Thoracic aorta (tissue), 2 donors: ENCODE measurements around the gene CTNNA2. TPM values are rescaled to one million over a fixed set of nuclear protein-coding genes. Genes with fewer than 3 reads are reported as not detected.

Experiments used
- ATAC-seq: fragments of 150-250 bp; one replicate; pipeline ENCODE4 v1.8.0; 2017; ENCODE audit warnings: low read depth; ENCODE audit not compliant: insufficient number of reproducible peaks, low FRiP score
- DNase-seq: peaks from one replicate; pipeline ENCODE4 v3.0.0-alpha.2; 2020; ENCODE audit warnings: low spot score
- H3K27ac ChIP-seq, 2 donors: fragments of 200-600 bp; sonication (generic); 1 replicate in 1 of 2; 2 replicates in 1 of 2; pipeline ENCODE4 v1.5.1; 2016; ENCODE audit warnings: mild to moderate bottlenecking in 2 of 2, moderate library complexity in 2 of 2
- H3K27me3 ChIP-seq: fragments of 200-600 bp; sonication (generic); replicated peaks from 2 replicates; pipeline ENCODE4 v1.6.0; 2016; ENCODE audit warnings: mild to moderate bottlenecking; ENCODE audit not compliant: insufficient read depth
- H3K36me3 ChIP-seq: fragments of 200-600 bp; sonication (generic); one replicate; pipeline ENCODE4 v1.5.1; 2016
- H3K4me1 ChIP-seq, 2 donors: fragments of 200-600 bp; sonication (generic); 1 replicate in 1 of 2; 2 replicates in 1 of 2; pipeline versions ENCODE4 v1.5.1 to v1.6.0; 2016; ENCODE audit warnings: low read depth in 2 of 2, mild to moderate bottlenecking in 1 of 2; ENCODE audit not compliant: control insufficient read depth in 1 of 2
- H3K4me3 ChIP-seq: fragments of 200-600 bp; sonication (generic); 2 replicates; pipeline ENCODE4 v1.5.1; 2016; ENCODE audit warnings: mild to moderate bottlenecking
- H3K9me3 ChIP-seq: fragments of 200-600 bp; sonication (generic); 2 replicates; pipeline ENCODE4 v1.5.1; 2016
- CTCF ChIP-seq: fragments of 200-600 bp; sonication (generic); IDR thresholded peaks from one replicate; pipeline ENCODE4 v1.5.1; 2019; ENCODE audit warnings: antibody characterized with exemption
- total RNA-seq, 2 donors: library from RNA; depleted of rRNA; stranded (reverse); fragments of >200 nt; gene quantifications; one replicate each; pipeline versions ENCODE4 v1.1.0 to v1.2.3, GENCODE V29; 2016

Gene CTNNA2
- total RNA-seq, 2 donors from 2014 or later, result not detected

GRCh38 chr2:79892123-79892522 lies 379.3 kb downstream of the CTNNA2 start:
- TF ChIP-seq CTCF, result no peak
- no peak for ATAC-seq

GRCh38 chr2:79899196-79899595 lies 386.3 kb downstream of the CTNNA2 start:
- DNase-seq (no peak), ATAC-seq (no peak)
- no peak for TF ChIP-seq CTCF
- H3K36me3 ChIP-seq, result no peaks in the 10 kb centered on the region
- no peak overlapping the region for H3K27ac ChIP-seq
- H3K27me3 ChIP-seq, result no peaks in the 10 kb centered on the region
- no peak overlapping the region for H3K4me3 ChIP-seq
- no peaks in the 10 kb centered on the region for H3K4me1 ChIP-seq
- H3K9me3 ChIP-seq, result no peaks in the 10 kb centered on the region

More at GRCh38 chr2:79892123-79892522, 379.3 kb downstream of the CTNNA2 start:
- Histone ChIP-seq H3K27ac (no peak overlapping the region), H3K27me3 (no peaks in the 10 kb centered on the region), H3K9me3 (no peaks in the 10 kb centered on the region), H3K4me3 (no peak overlapping the region), H3K36me3 (no peaks in the 10 kb centered on the region), H3K4me1 (no peaks in the 10 kb centered on the region)
- DNase-seq, result no peak

DNA sequence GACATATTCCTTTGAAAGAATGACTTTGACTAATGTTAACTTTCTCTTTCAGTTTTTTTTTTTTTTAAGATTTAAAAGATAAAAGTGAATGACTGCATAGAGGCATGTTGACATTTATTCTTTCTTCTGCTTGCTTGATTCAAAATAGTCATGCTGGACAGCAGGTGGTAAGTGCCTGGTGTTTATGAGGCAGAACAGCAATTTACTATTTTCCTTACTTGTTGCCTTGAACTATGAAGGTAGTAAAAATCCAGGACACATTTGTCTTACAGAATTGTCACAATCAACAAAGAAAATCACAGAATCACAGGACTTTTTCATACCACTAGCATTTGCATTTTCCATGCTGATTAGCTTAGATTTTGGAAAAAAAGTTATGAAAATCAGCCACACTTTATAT lies 388.3 kb downstream of the CTNNA2 start:
- H3K4me1 ChIP-seq, result no peaks in the 10 kb centered on the region

GRCh38 chr2:79903222-79904000 lies 390.6 kb downstream of the CTNNA2 start:
- H3K27ac ChIP-seq, result no peak overlapping the region
- DNase-seq, result no peak
- no peak for TF ChIP-seq CTCF
- ATAC-seq, result no peak
- no peaks in the 10 kb centered on the region for H3K27me3 ChIP-seq
- H3K4me1 ChIP-seq, result no peaks in the 10 kb centered on the region
- H3K9me3 ChIP-seq, result no peaks in the 10 kb centered on the region
- no peak overlapping the region for H3K4me3 ChIP-seq
- H3K36me3 ChIP-seq, result no peaks in the 10 kb centered on the region

More for the DNA sequence above, 388.3 kb downstream of the CTNNA2 start:
- Histone ChIP-seq H3K27ac (no peak overlapping the region), H3K4me3 (no peak overlapping the region), H3K36me3 (no peaks in the 10 kb centered on the region), H3K9me3 (no peaks in the 10 kb centered on the region), H3K27me3 (no peaks in the 10 kb centered on the region)
- no peak for TF ChIP-seq CTCF
- no peak for ATAC-seq
- no peak for DNase-seq

DNA sequence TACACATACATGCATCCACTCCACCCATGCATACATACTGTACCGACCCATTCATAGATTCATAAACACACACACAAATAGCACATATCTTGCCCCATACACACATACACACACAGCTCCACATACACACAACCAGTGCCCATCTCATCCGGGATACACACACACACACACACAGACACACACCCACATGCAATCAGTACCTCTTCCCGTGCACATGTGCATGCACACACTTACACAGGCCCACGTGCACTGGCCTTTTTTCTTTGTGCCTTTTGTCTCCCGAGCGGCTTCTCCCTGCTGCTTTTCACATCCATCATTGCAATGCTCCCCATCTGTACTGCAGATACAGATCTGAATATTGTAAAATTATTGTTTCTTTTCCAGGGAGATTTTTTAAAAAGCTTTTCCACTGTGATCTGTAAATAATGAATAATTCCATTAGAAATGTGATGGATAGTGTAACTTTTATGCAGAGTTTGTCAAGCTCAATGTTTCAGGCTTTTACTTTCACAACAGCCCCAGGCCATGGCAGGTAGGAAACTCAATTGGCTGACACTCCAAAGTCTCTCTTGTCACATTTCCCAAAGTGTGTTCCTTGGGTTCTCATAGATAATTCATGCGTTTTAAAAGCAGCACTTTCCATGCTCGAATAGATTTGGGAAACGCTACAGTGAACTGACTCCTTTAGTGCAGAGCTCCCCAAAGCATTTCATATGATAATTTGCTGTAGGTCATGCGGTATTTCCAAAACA lies 393.5 kb downstream of the CTNNA2 start:
- DNase-seq (no peak), ATAC-seq (no peak)
- Histone ChIP-seq H3K36me3 (no peaks in the 10 kb centered on the region), H3K4me1 (no peaks in the 10 kb centered on the region), H3K9me3 (no peaks in the 10 kb centered on the region), H3K27ac (no peak overlapping the region), H3K27me3 (no peaks in the 10 kb centered on the region), H3K4me3 (no peak overlapping the region)
- no peak for TF ChIP-seq CTCF
